ENCODE data around the gene PRKCA. TPM values are rescaled to one million over a fixed set of nuclear protein-coding genes. Genes with fewer than 3 reads are reported as not detected.

PRKCA gene
- total RNA-seq, 1 donor from 2014 or later = 2.2 TPM

- Mint-ChIP-seq H3K27me3 (no peaks in the 10 kb centered on the region), H3K36me3 (ENCODE audit: low read depth) (no peaks in the 10 kb centered on the region), H3K4me1 (no peaks in the 10 kb centered on the region), H3K4me3 (no peak overlapping the region), H3K9me3 (no peaks in the 10 kb centered on the region), H3K27ac (no peak overlapping the region)
- ChIA-PET CTCF (interaction anchor here (1.2 kb wide), 1 partner anchor 9 kb away, joined by 4 read pairs; no protein-coding TSS in a partner anchor), POLR2A (no interaction called here)
- TF ChIP-seq, protein P1, sequence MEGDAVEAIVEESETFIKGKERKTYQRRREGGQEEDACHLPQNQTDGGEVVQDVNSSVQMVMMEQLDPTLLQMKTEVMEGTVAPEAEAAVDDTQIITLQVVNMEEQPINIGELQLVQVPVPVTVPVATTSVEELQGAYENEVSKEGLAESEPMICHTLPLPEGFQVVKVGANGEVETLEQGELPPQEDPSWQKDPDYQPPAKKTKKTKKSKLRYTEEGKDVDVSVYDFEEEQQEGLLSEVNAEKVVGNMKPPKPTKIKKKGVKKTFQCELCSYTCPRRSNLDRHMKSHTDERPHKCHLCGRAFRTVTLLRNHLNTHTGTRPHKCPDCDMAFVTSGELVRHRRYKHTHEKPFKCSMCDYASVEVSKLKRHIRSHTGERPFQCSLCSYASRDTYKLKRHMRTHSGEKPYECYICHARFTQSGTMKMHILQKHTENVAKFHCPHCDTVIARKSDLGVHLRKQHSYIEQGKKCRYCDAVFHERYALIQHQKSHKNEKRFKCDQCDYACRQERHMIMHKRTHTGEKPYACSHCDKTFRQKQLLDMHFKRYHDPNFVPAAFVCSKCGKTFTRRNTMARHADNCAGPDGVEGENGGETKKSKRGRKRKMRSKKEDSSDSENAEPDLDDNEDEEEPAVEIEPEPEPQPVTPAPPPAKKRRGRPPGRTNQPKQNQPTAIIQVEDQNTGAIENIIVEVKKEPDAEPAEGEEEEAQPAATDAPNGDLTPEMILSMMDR (IDR thresholded peaks at IDR 0.05) = no peak
- intact Hi-C loops (cut with micrococcal nuclease) = no loop called here
- ATAC-seq (ENCODE audit: low read depth) (no peak), DNase-seq (no peak)
Observed at GRCh38 chr17:66557200-66557599, 254.8 kb downstream of the PRKCA start.

- DNase-seq = no peak
- Mint-ChIP-seq H3K4me1 (no peaks in the 10 kb centered on the region), H3K27me3 (no peaks in the 10 kb centered on the region), H3K4me3 (no peak overlapping the region), H3K27ac (no peak overlapping the region), H3K9me3 (no peaks in the 10 kb centered on the region), H3K36me3 (ENCODE audit: low read depth) (no peaks in the 10 kb centered on the region)
- CTCF ChIA-PET = interaction anchor here (1.2 kb wide), 1 partner anchor 9 kb away, joined by 4 read pairs; no protein-coding TSS in a partner anchor
- intact Hi-C loops (cut with micrococcal nuclease) = no loop called here
- POLR2A ChIA-PET = no interaction called here
- no peak for ATAC-seq (ENCODE audit: low read depth)
- TF ChIP-seq, protein P1 (IDR thresholded peaks at IDR 0.05) = no peak
Observed at GRCh38 chr17:66557886-66558285, 255.5 kb downstream of the PRKCA start.

DNA sequence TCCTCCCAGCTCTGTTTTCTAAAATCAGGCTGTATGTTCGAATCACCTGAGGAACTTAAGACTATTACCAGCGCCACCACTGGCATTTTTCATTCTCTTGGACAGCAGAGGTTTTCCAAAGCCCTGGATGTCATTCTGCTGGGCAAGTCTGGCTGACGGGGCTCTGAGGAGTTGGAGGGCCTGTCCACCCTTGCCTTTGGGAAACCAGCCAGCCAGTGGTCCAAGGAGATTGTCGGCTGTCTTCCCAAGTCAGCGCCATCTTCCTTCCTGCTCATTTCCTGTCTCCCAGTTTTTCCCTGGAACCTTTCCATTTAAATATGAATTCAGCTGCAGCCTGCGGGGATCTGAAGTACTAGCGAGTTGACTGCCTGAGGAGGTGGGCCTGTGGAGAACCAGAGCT lies 258.3 kb downstream of the PRKCA start:
- H3K4me1 Mint-ChIP-seq = no peaks in the 10 kb centered on the region
- no peak overlapping the region for H3K27ac Mint-ChIP-seq
- CTCF ChIA-PET = no interaction called here

GRCh38 chr17:66562119-66562518 lies 259.7 kb downstream of the PRKCA start:
- CTCF ChIA-PET = no interaction called here
- ATAC-seq (ENCODE audit: low read depth) (no peak), DNase-seq (no peak)
- Mint-ChIP-seq H3K36me3 (ENCODE audit: low read depth) (no peaks in the 10 kb centered on the region), H3K27me3 (no peaks in the 10 kb centered on the region), H3K4me1 (no peaks in the 10 kb centered on the region), H3K27ac (no peak overlapping the region), H3K4me3 (no peak overlapping the region), H3K9me3 (no peaks in the 10 kb centered on the region)
- POLR2A ChIA-PET = no interaction called here
- TF ChIP-seq, protein P1 (IDR thresholded peaks at IDR 0.05) = no peak
- intact Hi-C loops (cut with micrococcal nuclease) = no loop called here

More for the DNA sequence above, 258.3 kb downstream of the PRKCA start:
- no peak overlapping the region for H3K4me3 Mint-ChIP-seq
- ATAC-seq (ENCODE audit: low read depth) (no peak), DNase-seq (no peak)
- TF ChIP-seq, protein P1 (IDR thresholded peaks at IDR 0.05) = no peak
- H3K36me3 Mint-ChIP-seq (ENCODE audit: low read depth) = no peaks in the 10 kb centered on the region
- POLR2A ChIA-PET = no interaction called here
- H3K9me3 Mint-ChIP-seq = no peaks in the 10 kb centered on the region
- H3K27me3 Mint-ChIP-seq = no peaks in the 10 kb centered on the region
- intact Hi-C loops (cut with micrococcal nuclease) = no loop called here

GRCh38 chr17:66564992-66565465 lies 262.6 kb downstream of the PRKCA start:
- intact Hi-C loops (cut with micrococcal nuclease) = no loop called here
- DNase-seq (no peak), ATAC-seq (ENCODE audit: low read depth) (no peak)
- H3K36me3 Mint-ChIP-seq (ENCODE audit: low read depth) = no peaks in the 10 kb centered on the region
- H3K4me3 Mint-ChIP-seq = no peak overlapping the region
- H3K4me1 Mint-ChIP-seq = no peaks in the 10 kb centered on the region
- no peak overlapping the region for H3K27ac Mint-ChIP-seq
- ChIA-PET CTCF (no interaction called here), POLR2A (no interaction called here)
- H3K27me3 Mint-ChIP-seq = no peaks in the 10 kb centered on the region
- TF ChIP-seq, protein P1 (IDR thresholded peaks at IDR 0.05) = no peak
- H3K9me3 Mint-ChIP-seq = peaks cover under 1% of the 10 kb centered on the region
